Naive B cell (primary cell): ENCODE results near the gene SEMA4F. TPM values are rescaled to one million over a fixed set of nuclear protein-coding genes. Genes with fewer than 3 reads are reported as not detected.

Experiments
- ATAC-seq, 2 donors: fragments of 150-1000 bp; cut with Tn5 transposase; 2 replicates each; pipeline ENCODE4 v1.10.0; 2021; ENCODE audit warnings: low read depth in 2 of 2, mild to moderate bottlenecking in 2 of 2, moderate library complexity in 2 of 2
- DNase-seq: peaks from one replicate; pipeline ENCODE4 v3.0.0; 2022
- H3K27ac Mint-ChIP-seq, 6 donors: one replicate each; pipeline ENCODE4 v1.8.0; 2020 to 2022; ENCODE audit warnings: mild to moderate bottlenecking in 6 of 6, mixed read lengths in 6 of 6, moderate library complexity in 5 of 6, inconsistent platforms in 2 of 6
- H3K27me3 Mint-ChIP-seq, 3 donors: one replicate each; pipeline ENCODE4 v1.8.0; 2021 to 2022; ENCODE audit warnings: mixed read lengths in 3 of 3, mild to moderate bottlenecking in 1 of 3
- H3K36me3 Mint-ChIP-seq, 2 donors: one replicate each; pipeline ENCODE4 v1.8.0; 2020 to 2022; ENCODE audit warnings: mixed read lengths in 2 of 2, inconsistent platforms in 1 of 2, mild to moderate bottlenecking in 1 of 2
- H3K4me1 Mint-ChIP-seq, 3 donors: one replicate each; pipeline ENCODE4 v1.8.0; 2020 to 2022; ENCODE audit warnings: mixed read lengths in 3 of 3, inconsistent platforms in 1 of 3, mild to moderate bottlenecking in 1 of 3, moderate library complexity in 1 of 3
- H3K4me3 Mint-ChIP-seq, 8 donors: one replicate each; pipeline ENCODE4 v1.8.0; 2020 to 2022; ENCODE audit warnings: mild to moderate bottlenecking in 8 of 8, mixed read lengths in 8 of 8, moderate library complexity in 8 of 8, inconsistent platforms in 2 of 8
- H3K9me3 Mint-ChIP-seq, 7 donors: one replicate each; pipeline ENCODE4 v1.8.0; 2020 to 2022; ENCODE audit warnings: mixed read lengths in 7 of 7, mild to moderate bottlenecking in 5 of 7, inconsistent platforms in 2 of 7, moderate library complexity in 1 of 7
- polyA plus RNA-seq, 6 donors: library from polyadenylated mRNA; unstranded; fragments of 300-500 nt; fragmentation: Illumina TruSeq; gene quantifications; one replicate each; pipeline ENCODE4 v1.2.3, GENCODE V29; 2021; ENCODE audit warnings: low read depth in 6 of 6

Gene SEMA4F
- polyA plus RNA-seq, 6 donors from 2014 or later: 4.3 to 8.5 (median 5.4) TPM

DNA sequence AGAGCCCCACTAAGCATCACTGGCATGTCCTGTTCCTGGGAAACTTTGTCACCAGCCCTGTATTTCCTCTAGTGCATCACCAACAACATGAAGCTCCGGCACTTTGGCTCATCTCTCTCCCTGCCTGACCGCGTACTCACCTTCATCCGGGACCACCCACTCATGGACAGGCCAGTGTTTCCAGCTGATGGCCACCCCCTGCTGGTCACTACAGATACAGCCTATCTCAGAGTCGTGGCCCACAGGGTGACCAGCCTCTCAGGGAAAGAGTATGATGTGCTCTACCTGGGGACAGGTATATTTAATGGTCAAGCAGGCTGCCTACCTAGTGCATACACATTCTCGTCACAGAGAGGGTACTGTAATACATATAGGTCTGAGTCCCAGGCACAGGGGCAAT lies 21.0 kb downstream of the SEMA4F start:
- DNase-seq (no peak), ATAC-seq (no peak)
- Mint-ChIP-seq H3K4me3 (no peak overlapping the region), H3K27me3 (no peaks in the 10 kb centered on the region), H3K9me3 (peaks cover 0 to 1% (median 0%) of the 10 kb centered on the region in 7 donors), H3K27ac (no peak overlapping the region), H3K36me3 (peaks cover 48 to 61% of the 10 kb centered on the region in 2 donors), H3K4me1 (peaks cover 0 to 14% (median 0%) of the 10 kb centered on the region in 3 donors)

GRCh38 chr2:74676331-74676730 lies 22.3 kb downstream of the SEMA4F start:
- H3K4me3 Mint-ChIP-seq: no peak overlapping the region
- H3K27ac Mint-ChIP-seq: no peak overlapping the region
- ATAC-seq: no peak
- peaks cover 48 to 61% of the 10 kb centered on the region in 2 donors for H3K36me3 Mint-ChIP-seq
- no peaks in the 10 kb centered on the region for H3K27me3 Mint-ChIP-seq
- DNase-seq: no peak
- H3K4me1 Mint-ChIP-seq: peaks cover 0 to 14% (median 0%) of the 10 kb centered on the region in 3 donors
- H3K9me3 Mint-ChIP-seq: peaks cover 0 to 1% (median 0%) of the 10 kb centered on the region in 7 donors

- peaks cover 0 to 5% (median 0%) of the 10 kb centered on the region in 3 donors for H3K4me1 Mint-ChIP-seq
- no peak for DNase-seq
- H3K36me3 Mint-ChIP-seq: peaks cover 33 to 38% of the 10 kb centered on the region in 2 donors
- no peaks in the 10 kb centered on the region for H3K27me3 Mint-ChIP-seq
- no peak overlapping the region for H3K27ac Mint-ChIP-seq
- no peaks in the 10 kb centered on the region for H3K9me3 Mint-ChIP-seq
- H3K4me3 Mint-ChIP-seq: no peak overlapping the region
- ATAC-seq: no peak
Observed at GRCh38 chr2:74679615-74680014, 25.6 kb downstream of the SEMA4F start.

DNA sequence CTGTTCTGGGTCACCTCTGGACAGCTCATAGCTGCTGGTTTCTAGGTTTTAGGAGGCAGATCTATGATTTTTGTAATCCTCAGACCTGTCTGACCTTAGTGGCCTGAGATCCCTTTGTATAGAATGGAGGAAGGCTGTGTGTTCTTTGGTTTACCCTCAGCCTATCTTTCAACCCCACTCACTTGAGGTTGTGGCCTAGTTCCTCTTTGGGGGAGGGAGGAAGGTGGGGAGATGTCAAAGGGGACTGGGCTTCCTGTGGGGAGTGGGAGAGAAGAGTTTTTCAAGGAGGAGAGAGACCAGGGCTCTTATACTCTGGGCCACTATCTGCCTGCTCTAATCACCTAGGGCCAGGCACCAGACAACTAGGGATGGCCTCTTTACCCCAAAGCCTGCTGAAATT lies 28.5 kb downstream of the SEMA4F start:
- ATAC-seq: no peak
- Mint-ChIP-seq H3K27me3 (no peaks in the 10 kb centered on the region), H3K27ac (peak overlapping the region in 1 of 6 donors; percentile 10), H3K36me3 (peaks cover 10 to 27% of the 10 kb centered on the region in 2 donors), H3K4me1 (no peaks in the 10 kb centered on the region), H3K4me3 (no peak overlapping the region), H3K9me3 (no peaks in the 10 kb centered on the region)
- DNase-seq: no peak

DNA sequence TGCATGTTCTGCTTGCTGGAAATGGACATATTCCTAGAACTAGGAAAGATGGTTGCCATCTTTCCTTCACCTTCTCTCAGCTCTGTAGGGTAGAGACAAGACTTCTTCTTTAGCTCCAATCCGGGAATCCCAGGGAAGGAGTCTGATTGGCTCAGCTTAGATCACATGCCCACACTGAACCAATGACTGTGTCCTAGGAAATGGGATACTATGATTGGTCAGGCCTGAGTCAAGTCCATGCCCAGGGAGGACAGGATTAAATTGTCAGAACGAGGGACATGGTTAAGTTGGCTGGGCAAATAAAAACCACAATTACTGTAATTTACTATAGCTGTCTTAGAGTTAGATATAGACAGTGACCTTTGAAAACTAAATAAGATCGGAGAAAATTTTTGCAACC lies 31.4 kb downstream of the SEMA4F start:
- H3K9me3 Mint-ChIP-seq: no peaks in the 10 kb centered on the region
- no peaks in the 10 kb centered on the region for H3K4me1 Mint-ChIP-seq
- peaks cover 0 to 13% of the 10 kb centered on the region in 2 donors for H3K36me3 Mint-ChIP-seq
- peak overlapping the region in 1 of 6 donors; percentile 51 for H3K27ac Mint-ChIP-seq
- H3K27me3 Mint-ChIP-seq: peaks cover 0 to 5% (median 3%) of the 10 kb centered on the region in 3 donors
- peak overlapping the region in 1 of 8 donors; percentile 34 for H3K4me3 Mint-ChIP-seq
- ATAC-seq (no peak), DNase-seq (no peak)

- DNase-seq (no peak), ATAC-seq (no peak)
- no peak overlapping the region for H3K27ac Mint-ChIP-seq
- no peaks in the 10 kb centered on the region for H3K9me3 Mint-ChIP-seq
- H3K4me1 Mint-ChIP-seq: no peaks in the 10 kb centered on the region
- peaks cover 5 to 16% (median 10%) of the 10 kb centered on the region in 3 donors for H3K27me3 Mint-ChIP-seq
- H3K4me3 Mint-ChIP-seq: no peak overlapping the region
- H3K36me3 Mint-ChIP-seq: peaks cover 0 to 13% of the 10 kb centered on the region in 2 donors
Observed at GRCh38 chr2:74688881-74689280, 34.8 kb downstream of the SEMA4F start.

DNA sequence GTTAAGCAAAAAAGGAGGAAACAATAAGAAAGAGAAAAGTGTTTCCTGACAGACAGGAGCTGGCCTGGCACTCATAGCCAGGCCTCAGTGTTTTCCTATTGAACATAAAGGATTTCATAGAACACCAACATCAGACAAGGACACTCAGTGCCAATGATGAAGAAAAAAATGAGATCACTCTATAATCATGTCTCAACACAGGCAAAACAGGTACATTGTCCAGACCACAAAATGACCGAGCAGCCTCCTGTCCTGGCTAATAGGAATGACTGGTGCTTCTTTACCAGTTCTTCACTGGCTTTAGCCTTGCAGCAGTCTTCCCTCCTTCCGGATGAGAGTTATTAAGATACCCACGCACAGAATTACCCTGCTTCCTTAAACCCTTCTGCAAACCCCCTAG lies 35.6 kb downstream of the SEMA4F start:
- Mint-ChIP-seq H3K4me1 (no peaks in the 10 kb centered on the region), H3K9me3 (no peaks in the 10 kb centered on the region), H3K4me3 (no peak overlapping the region), H3K36me3 (peaks cover 0 to 13% of the 10 kb centered on the region in 2 donors), H3K27me3 (peaks cover 5 to 16% (median 10%) of the 10 kb centered on the region in 3 donors), H3K27ac (no peak overlapping the region)
- DNase-seq (no peak), ATAC-seq (no peak)

DNA sequence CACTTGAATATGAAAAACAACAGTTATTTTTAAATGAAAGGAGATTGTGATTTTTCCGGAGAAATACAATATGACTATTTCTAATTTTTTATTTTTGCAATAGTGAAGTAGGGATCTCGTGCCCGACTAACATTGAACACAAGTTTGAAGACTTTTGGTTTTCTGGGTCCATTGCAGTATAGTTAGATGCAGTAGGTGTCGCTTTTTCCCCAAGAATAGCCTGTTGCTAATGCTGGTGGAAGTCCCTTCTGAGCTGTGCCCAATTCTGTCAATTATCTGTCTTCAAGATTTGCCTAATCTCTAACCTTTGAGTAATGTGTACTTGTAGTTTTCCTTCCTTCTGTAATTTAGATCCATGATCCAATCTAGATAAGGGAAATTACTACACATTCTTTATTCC lies 36.5 kb downstream of the SEMA4F start:
- peak; percentile 52 to 60 for ATAC-seq

GRCh38 chr2:74691929-74692328 lies 37.9 kb downstream of the SEMA4F start:
- Mint-ChIP-seq H3K27ac (peak overlapping the region in 1 of 6 donors; percentile 0), H3K9me3 (no peaks in the 10 kb centered on the region), H3K4me3 (no peak overlapping the region), H3K27me3 (peaks cover 8 to 16% (median 15%) of the 10 kb centered on the region in 3 donors), H3K36me3 (peaks cover 0 to 3% of the 10 kb centered on the region in 2 donors), H3K4me1 (no peaks in the 10 kb centered on the region)
- ATAC-seq: no peak
- DNase-seq: no peak

More for the DNA sequence above, 36.5 kb downstream of the SEMA4F start:
- peak; percentile 19 for DNase-seq
- Mint-ChIP-seq H3K27ac (no peak overlapping the region), H3K4me1 (no peaks in the 10 kb centered on the region), H3K27me3 (peaks cover 6 to 16% (median 14%) of the 10 kb centered on the region in 3 donors), H3K36me3 (peaks cover 0 to 8% of the 10 kb centered on the region in 2 donors), H3K9me3 (no peaks in the 10 kb centered on the region), H3K4me3 (no peak overlapping the region)

GRCh38 chr2:74693213-74693612 lies 39.2 kb downstream of the SEMA4F start:
- H3K9me3 Mint-ChIP-seq: no peaks in the 10 kb centered on the region
- H3K4me1 Mint-ChIP-seq: no peaks in the 10 kb centered on the region
- no peaks in the 10 kb centered on the region for H3K36me3 Mint-ChIP-seq
- DNase-seq: no peak
- no peak for ATAC-seq
- no peak overlapping the region for H3K27ac Mint-ChIP-seq
- H3K4me3 Mint-ChIP-seq: no peak overlapping the region
- H3K27me3 Mint-ChIP-seq: peaks cover 11 to 16% (median 15%) of the 10 kb centered on the region in 3 donors

DNA sequence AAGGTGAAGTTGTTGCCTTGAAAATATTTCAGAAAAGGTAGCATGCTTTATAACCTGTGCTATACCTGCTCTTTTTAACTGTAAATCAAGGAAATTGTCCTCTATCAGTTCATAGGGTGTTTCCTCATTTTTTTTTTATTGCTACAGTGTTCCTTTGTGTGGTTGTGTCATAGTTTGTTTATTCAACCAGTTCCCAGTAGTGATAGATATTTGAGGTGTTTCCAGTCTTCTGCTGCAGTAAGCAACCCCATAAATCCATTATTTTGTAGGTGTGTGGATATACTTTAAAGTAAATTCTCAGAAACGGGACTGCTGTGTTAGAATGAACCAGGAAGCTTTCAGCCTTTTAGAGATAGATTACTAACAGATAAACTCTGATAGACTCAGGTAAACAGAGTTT lies 39.6 kb downstream of the SEMA4F start:
- Mint-ChIP-seq H3K4me3 (no peak overlapping the region), H3K9me3 (no peaks in the 10 kb centered on the region), H3K27me3 (peaks cover 15 to 16% (median 15%) of the 10 kb centered on the region in 3 donors), H3K4me1 (no peaks in the 10 kb centered on the region), H3K36me3 (no peaks in the 10 kb centered on the region), H3K27ac (no peak overlapping the region)
- ATAC-seq: no peak
- DNase-seq: no peak

GRCh38 chr2:74694281-74694680 lies 40.2 kb downstream of the SEMA4F start:
- DNase-seq (no peak), ATAC-seq (no peak)
- no peaks in the 10 kb centered on the region for H3K36me3 Mint-ChIP-seq
- H3K9me3 Mint-ChIP-seq: no peaks in the 10 kb centered on the region
- H3K4me1 Mint-ChIP-seq: peaks cover 0 to under 1% (median 0%) of the 10 kb centered on the region in 3 donors
- no peak overlapping the region for H3K4me3 Mint-ChIP-seq
- H3K27me3 Mint-ChIP-seq: peaks cover 15 to 21% (median 19%) of the 10 kb centered on the region in 3 donors
- no peak overlapping the region for H3K27ac Mint-ChIP-seq

DNA sequence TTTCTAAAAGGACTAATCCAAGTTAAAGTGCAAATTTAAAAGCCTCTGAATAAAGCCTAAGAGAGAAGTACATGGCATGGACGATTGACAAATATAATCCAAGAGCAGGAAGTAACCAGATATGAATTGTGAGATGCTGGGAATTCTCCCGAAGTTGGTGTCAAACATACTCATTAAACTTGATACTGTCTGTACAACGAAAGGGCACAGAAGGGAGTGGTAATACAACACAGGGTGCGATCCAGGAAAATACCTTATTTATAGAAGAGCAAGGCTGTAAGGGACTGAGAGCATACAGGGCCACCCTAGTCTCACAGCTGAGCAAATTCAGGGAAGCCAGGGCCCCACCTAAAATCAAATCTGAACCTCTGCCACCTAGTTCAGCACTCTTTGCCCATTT lies 41.6 kb downstream of the SEMA4F start:
- Mint-ChIP-seq H3K9me3 (no peaks in the 10 kb centered on the region), H3K4me1 (peaks cover 0 to 8% (median 7%) of the 10 kb centered on the region in 3 donors), H3K27ac (no peak overlapping the region), H3K4me3 (no peak overlapping the region), H3K27me3 (peaks cover 10 to 28% (median 22%) of the 10 kb centered on the region in 3 donors), H3K36me3 (no peaks in the 10 kb centered on the region)
- ATAC-seq: no peak
- no peak for DNase-seq

DNA sequence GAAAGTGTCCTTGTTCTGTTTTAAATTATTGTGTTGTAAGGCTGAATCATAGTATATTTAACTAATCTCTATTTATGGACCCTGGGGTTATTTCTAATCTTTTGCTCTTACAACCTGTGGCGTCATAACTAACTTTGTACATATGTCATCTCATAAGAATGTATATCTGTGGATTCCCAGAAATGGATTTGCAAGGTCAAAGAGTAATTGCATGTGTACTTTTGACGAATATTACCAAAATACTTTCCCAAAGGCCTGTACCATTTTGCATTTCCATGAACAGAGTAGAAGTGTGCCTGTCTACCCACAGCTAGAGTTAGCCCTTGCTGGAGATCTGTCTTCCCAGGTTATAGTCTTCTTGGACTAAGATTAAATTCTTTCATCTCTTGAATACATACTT lies 42.8 kb downstream of the SEMA4F start:
- Mint-ChIP-seq H3K4me3 (no peak overlapping the region), H3K9me3 (no peaks in the 10 kb centered on the region), H3K27me3 (peaks cover 10 to 25% (median 18%) of the 10 kb centered on the region in 3 donors), H3K36me3 (peaks cover 0 to under 1% of the 10 kb centered on the region in 2 donors), H3K27ac (no peak overlapping the region), H3K4me1 (peaks cover 0 to 8% (median 7%) of the 10 kb centered on the region in 3 donors)
- no peak for DNase-seq
- no peak for ATAC-seq
